ENCODE results near the gene DNMT3A. TPM values are rescaled to one million over a fixed set of nuclear protein-coding genes. Genes with fewer than 3 reads are reported as not detected.

Gene DNMT3A
- total RNA-seq, 8 experiments from 2014 or later, result 3.9 to 42.0 (median 29.9) TPM

DNA sequence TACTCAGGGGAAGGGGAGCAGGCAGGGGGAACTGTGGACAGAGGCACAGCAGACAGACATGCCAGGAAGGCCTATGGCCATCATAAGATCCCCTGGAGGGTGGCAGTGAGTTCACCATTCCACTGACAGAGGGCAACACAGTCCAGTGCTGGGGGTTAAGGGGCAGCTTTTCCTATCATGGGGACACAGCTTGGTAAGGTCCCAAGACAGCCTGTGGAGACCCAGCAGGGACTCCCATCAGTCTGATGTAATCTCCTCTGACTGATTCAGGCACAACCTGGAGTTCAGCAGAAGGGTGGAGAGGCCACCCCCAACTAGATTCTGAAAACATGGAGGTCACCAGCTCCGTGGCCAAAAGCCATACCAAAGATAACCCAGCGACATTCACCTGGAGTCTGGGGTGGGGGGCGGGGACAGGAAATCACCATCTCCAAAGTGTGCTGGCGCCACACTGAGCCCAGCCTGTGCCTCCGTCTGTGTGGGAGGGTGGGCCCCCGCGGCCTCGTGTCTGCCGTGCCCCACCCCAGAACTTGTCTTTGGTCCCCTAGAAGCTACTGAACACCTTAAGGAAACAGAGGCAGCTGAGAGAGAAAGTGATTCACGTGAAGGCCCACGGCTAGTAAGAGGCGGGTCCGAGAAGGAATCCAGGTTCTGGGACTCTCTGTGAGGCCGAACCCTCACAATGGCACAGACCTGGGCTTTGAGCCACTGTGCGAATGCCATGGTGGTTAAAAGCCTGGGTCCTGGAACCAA, 28.6 kb downstream of the DNMT3A start:
- 60 to 93% (median 78%) methylated on average over 1 to 6 of the region's 15 CpGs; no CpG with 5 or more reads in 6 of the 10 experiments for WGBS, 10 experiments

DNA sequence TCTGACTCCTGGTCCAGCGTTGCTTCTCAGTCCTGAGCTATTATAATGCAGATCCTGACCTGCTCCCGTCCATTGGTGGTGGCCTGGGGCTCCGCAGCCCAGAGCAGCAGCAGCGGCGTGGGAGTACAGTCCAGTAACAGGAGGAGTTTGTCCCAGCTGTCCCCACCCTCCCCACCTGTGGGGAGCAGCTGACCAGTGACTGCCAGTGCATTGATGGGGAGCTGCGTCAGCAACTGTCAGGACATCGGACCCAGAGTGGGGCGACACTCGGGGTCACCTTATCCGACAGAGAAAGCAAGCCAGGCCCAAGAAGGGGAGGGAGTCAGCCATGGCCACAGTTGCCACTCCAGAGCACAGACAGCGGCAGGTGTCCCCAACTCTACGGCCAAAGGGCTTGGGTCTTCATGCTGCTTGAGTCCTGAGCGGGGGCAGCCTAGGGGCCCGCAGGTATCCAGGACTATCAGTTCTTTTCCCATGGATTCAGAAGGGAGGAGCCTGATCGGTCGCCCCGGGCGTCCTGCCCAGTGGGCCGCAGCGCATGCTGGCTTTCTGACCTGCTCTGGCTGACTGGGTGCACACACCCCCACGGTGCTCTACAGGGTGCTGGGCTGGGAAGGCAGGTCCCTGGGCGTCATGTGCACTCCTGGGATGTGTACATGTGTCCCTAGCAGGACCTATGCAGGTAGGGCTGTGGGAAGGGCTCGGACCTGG, 29.7 kb downstream of the DNMT3A start:
- Histone ChIP-seq H3K4me1 (replicated peaks in 1 of 2) (peaks cover 31 to 41% of the 10 kb centered on the region in 2 donors), H3K27ac (no peak overlapping the region), H3K4me3 (no peak overlapping the region)
- ATAC-seq (replicated peaks in 6 of 8), result no peak
- in situ Hi-C loops (cut with MboI; ENCODE audit: low pct_unique_long_range_greater_than_20kb in 2 of 9, low sequenced_read_pairs in 9 of 9, unreplicated experiment in 9 of 9), result no loop called here
- 15 to 95% (median 70%) methylated on average over 1 to 4 of the region's 23 CpGs; no CpG with 5 or more reads in 4 of the 10 experiments for whole genome bisulfite sequencing, 10 experiments

More for the DNA sequence above, 28.6 kb downstream of the DNMT3A start:
- in situ Hi-C loops (cut with MboI; ENCODE audit: low pct_unique_long_range_greater_than_20kb in 2 of 9, low sequenced_read_pairs in 9 of 9, unreplicated experiment in 9 of 9), result no loop called here
- H3K4me1 ChIP-seq (replicated peaks in 1 of 2), result peaks cover 29 to 41% of the 10 kb centered on the region in 2 donors
- ATAC-seq (replicated peaks in 6 of 8), result no peak
- peak overlapping the region in 1 of 2 donors; percentile 83 for H3K27ac ChIP-seq
- H3K4me3 ChIP-seq, result no peak overlapping the region

DNA sequence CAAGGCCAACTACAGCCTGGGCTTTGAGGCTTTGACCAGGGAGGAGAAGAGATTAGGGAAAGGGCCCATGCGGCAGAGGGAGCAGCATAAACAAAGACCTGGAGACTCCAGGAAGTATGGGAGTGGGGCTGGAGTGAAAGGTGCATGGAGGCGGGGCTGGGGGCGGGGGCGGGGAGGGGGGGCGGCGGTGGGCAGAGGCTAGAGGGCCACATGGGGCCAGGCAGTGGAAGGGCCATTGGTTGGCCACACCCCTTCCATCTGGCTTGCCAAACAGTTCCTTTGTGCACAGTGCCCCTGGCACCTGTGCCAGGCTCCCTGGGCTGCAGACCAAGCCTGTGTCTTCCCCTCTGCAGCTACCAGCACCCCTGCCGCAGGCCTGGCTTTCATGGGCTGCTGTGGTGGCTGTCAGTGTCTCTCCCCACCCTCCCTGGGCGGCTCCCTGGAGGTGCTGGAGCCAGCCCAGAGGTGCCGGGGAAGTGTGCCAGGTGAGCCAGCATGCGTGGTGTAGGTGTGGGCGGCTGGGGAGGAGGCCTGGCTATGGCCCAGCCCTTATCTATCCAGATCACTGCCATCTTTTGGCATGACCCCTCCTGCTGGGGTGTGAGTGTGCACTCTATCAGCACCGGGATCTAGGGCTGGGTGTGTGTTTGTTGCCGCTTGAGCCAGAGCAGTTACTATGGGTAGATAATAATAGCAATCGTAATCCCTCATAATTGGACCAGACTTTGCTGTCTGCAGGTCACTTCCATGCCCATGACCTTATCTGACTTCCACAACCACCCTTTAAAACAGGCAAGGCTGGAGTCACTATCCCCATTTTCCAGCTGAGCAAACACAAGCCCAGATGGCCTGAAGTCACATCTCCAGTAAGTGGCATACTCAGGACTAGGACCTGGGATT, 30.5 kb downstream of the DNMT3A start:
- in situ Hi-C loops (cut with MboI; ENCODE audit: low pct_unique_long_range_greater_than_20kb in 2 of 9, low sequenced_read_pairs in 9 of 9, unreplicated experiment in 9 of 9), result no loop called here
- peak in 3 of 8 experiments; percentile 2 to 32 (median 3) for ATAC-seq (replicated peaks in 6 of 8)
- 20 to 82% (median 67%) methylated on average over 1 to 3 of the region's 14 CpGs; no CpG with 5 or more reads in 5 of the 10 experiments for WGBS, 10 experiments
- Histone ChIP-seq H3K4me3 (no peak overlapping the region), H3K4me1 (replicated peaks in 1 of 2) (peaks cover 39 to 43% of the 10 kb centered on the region in 2 donors), H3K27ac (no peak overlapping the region)

DNA sequence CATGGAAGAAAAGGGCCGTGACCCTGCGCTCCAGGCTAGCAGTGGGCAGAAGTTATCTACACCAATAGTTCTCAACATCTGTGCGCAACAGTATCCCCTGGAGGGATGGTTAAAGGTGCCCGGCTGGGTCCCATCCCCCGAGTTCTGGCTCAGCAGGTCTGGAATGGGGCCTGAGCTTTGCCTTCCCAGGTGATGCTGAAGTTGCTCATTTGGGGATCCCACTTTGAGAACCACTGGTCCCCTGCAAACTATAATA, 31.1 kb downstream of the DNMT3A start:
- H3K27ac ChIP-seq, result peak overlapping the region in 1 of 2 donors; percentile 21

DNA sequence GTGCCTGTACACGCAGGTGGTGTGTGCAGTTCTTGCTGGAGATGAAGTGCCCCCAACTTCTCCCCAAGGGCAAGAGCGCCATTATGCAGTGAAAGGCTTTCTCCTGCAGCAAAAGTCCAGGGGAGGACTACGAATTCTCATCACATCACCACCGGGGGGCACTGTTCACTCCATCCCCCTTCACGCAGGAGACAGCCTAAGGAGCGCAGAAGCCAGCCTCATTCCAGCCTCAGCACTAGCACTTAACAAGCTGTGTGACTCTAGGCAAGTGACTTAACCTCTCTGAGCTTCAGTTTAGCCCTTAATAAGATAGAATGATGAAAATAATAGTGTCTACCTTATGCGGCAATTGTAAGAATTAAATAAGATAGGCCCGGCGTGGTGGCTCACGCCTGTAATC, 32.3 kb downstream of the DNMT3A start:
- peak in 3 of 8 experiments; percentile 55 to 85 (median 66) for ATAC-seq (replicated peaks in 6 of 8)
- 80 to 100% (median 93%) methylated on average over 2 to 6 of the region's 10 CpGs; no CpG with 5 or more reads in 4 of the 10 experiments for WGBS, 10 experiments

More for the DNA sequence above, 31.1 kb downstream of the DNMT3A start:
- Histone ChIP-seq H3K4me1 (replicated peaks in 1 of 2) (peaks cover 44 to 49% of the 10 kb centered on the region in 2 donors), H3K4me3 (no peak overlapping the region)
- in situ Hi-C loops (cut with MboI; ENCODE audit: low pct_unique_long_range_greater_than_20kb in 2 of 9, low sequenced_read_pairs in 9 of 9, unreplicated experiment in 9 of 9), result no loop called here
- WGBS, 10 experiments, result 90 to 100% methylated on average over 2 to 4 of the region's 5 CpGs; no CpG with 5 or more reads in 8 of the 10 experiments
- ATAC-seq (replicated peaks in 6 of 8), result no peak

DNA sequence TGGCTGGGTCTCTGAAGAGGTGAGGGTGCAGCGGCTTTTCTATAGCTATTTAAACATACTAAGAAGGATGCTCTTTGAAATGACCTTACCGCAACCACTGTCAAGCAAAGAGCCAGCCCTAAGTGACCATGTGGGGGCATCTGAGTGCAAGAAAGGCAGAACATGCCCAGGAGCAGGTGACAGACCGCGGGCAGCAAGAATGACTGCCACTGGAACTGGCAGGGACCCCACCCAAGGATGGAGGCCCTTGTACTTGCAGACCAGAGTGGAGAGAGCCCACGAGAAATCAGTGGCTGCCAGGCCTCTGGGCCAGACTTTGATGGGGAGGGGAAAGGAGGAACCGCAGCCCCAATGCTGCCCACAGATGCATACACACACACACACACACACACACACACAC, 33.1 kb downstream of the DNMT3A start:
- in situ Hi-C loops (cut with MboI; ENCODE audit: low pct_unique_long_range_greater_than_20kb in 2 of 9, low sequenced_read_pairs in 9 of 9, unreplicated experiment in 9 of 9), result no loop called here
- no peak overlapping the region for H3K4me3 ChIP-seq
- peaks cover 31 to 41% of the 10 kb centered on the region in 2 donors for H3K4me1 ChIP-seq (replicated peaks in 1 of 2)
- no peak for ATAC-seq (replicated peaks in 6 of 8)
- 73 to 100% (median 87%) methylated on average over 1 to 3 of the region's 6 CpGs; no CpG with 5 or more reads in 7 of the 10 experiments for WGBS, 10 experiments
- no peak overlapping the region for H3K27ac ChIP-seq

More for the DNA sequence above, 32.3 kb downstream of the DNMT3A start:
- in situ Hi-C loops (cut with MboI; ENCODE audit: low pct_unique_long_range_greater_than_20kb in 2 of 9, low sequenced_read_pairs in 9 of 9, unreplicated experiment in 9 of 9), result no loop called here
- Histone ChIP-seq H3K4me1 (replicated peaks in 1 of 2) (peaks cover 39 to 41% of the 10 kb centered on the region in 2 donors), H3K27ac (no peak overlapping the region), H3K4me3 (no peak overlapping the region)

DNA sequence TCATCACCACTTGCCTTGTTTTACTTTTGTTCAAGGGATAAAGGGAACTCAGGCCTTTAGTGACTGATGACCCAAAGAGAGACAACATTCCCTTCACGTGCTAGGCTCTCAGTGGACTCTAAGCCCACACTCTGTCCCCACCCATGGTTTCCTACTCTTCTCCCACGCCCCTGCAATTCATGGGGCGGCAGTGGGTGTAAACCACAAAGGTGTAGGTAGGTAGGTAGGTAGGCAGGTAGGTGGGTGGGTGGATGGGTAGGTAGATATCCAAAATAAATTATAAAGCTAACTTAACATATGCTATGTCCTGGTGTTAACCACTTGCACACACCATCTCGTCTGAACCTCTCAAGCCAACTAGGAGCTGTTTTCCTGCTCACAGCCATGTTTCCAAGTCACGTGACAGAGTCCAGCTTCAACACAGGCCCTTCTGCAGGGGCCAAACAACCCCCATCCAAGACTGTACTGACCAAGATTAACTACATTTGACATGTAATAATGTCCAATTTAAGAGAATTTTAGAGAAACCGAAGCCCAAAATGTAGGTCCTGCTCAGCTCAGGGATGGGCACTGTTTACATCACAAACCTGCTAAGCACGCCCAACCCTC, 33.7 kb downstream of the DNMT3A start:
- no peak overlapping the region for H3K27ac ChIP-seq
- in situ Hi-C loops (cut with MboI; ENCODE audit: low pct_unique_long_range_greater_than_20kb in 2 of 9, low sequenced_read_pairs in 9 of 9, unreplicated experiment in 9 of 9), result no loop called here
- H3K4me3 ChIP-seq, result no peak overlapping the region
- peaks cover 31 to 46% of the 10 kb centered on the region in 2 donors for H3K4me1 ChIP-seq (replicated peaks in 1 of 2)
- 77 to 100% (median 90%) methylated on average over 1 to 5 of the region's 7 CpGs; no CpG with 5 or more reads in 6 of the 10 experiments for WGBS, 10 experiments
- ATAC-seq (replicated peaks in 6 of 8), result no peak

DNA sequence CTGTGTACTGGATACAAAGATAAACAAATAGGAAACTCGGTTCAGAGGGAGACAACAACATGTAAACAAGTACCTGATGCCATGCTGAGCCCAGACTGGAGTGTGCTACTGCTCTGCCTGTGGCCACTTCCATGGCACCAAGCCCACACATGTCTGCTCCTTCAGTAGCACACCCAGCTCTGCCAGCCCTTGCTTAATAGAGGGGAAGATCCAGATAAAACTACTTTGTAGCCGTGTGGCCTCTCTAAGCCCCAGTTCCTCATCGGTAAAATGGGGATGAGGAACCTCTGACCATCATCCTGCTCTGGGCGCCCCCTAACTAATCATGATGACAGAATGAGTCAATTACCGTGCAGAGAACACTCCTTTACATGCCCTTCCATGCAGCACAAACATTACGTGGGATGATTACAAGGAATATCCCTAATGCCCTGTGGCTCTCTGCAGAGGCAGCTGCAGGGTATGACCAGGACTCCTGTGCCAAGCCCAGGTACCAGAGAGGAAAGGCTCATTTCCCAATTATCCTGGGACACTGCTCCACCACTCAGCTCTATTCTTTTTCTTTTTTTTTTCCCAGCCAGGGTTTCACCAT, 34.9 kb downstream of the DNMT3A start:
- in situ Hi-C loops (cut with MboI; ENCODE audit: low pct_unique_long_range_greater_than_20kb in 2 of 9, low sequenced_read_pairs in 9 of 9, unreplicated experiment in 9 of 9), result no loop called here
- no peak overlapping the region for H3K4me3 ChIP-seq
- no peak for ATAC-seq (replicated peaks in 6 of 8)
- peaks cover 28 to 45% of the 10 kb centered on the region in 2 donors for H3K4me1 ChIP-seq (replicated peaks in 1 of 2)
- H3K27ac ChIP-seq, result no peak overlapping the region
- WGBS, 10 experiments, result 58 to 100% (median 85%) methylated on average over 1 to 6 of the region's 6 CpGs; no CpG with 5 or more reads in 4 of the 10 experiments

DNA sequence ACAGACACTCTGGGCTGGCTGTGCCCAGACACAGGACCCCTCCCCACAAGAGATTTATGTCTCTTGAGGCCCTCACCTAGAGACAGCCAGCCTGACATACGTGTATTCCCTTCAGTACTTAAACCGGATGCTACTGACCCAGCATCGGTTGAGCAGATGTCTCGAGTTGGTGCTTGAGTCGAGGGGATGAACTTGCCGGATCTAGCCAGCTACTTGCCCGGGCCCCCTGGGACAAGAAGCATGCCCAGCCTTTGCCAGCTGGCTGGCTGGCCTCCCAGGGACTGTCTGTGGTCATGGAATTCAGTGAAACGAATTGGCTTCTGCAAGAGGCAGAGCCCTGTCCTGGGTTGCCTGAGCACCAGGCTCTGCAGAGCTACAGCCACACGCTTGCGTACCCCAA, 36.0 kb downstream of the DNMT3A start:
- Histone ChIP-seq H3K4me1 (replicated peaks in 1 of 2) (peaks cover 18 to 40% of the 10 kb centered on the region in 2 donors), H3K27ac (peak overlapping the region; percentile 29 to 34), H3K4me3 (no peak overlapping the region)
- peak in 5 of 8 experiments; percentile 50 to 82 (median 75) for ATAC-seq (replicated peaks in 6 of 8)
- in situ Hi-C loops (cut with MboI; ENCODE audit: low pct_unique_long_range_greater_than_20kb in 2 of 9, low sequenced_read_pairs in 9 of 9, unreplicated experiment in 9 of 9), result no loop called here
- WGBS, 10 experiments, result 42 to 82% (median 58%) methylated on average over 2 to 5 of the region's 10 CpGs; no CpG with 5 or more reads in 7 of the 10 experiments

DNA sequence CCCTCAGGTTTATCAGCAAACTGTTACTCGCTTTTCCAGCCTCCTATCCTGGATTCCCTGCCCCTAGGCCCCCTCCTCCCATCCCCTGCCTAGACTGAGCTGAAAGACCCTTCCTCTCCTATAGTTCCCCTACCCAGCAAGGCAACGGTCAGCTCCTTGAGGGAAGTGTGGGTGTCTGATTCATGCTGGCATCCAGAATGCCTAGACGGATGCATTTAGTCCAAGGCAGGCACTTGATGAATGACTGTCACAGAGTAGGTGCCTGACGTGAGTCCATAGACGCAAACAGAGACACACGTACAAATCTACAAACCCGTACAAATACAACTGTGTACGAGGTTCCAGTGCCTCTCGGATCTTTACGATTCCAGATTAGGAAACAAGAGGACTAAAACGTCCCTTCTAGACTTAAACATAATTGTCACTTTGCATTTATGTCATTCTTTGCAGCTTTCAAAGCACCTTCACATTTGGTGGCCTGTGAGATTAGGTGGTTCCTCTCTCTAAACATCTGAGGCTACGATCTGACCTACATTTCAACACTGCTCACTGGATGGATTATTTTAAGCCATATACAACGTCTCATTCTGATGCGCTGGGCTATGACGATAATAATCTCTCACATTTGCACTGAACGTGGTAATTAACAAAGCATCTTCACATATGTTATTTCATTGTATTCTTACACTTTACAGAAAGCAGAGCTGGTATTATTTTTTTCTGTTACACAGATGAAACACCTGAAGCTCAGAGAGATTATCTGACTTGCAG, 36.7 kb downstream of the DNMT3A start:
- H3K4me3 ChIP-seq, result no peak overlapping the region
- H3K4me1 ChIP-seq (replicated peaks in 1 of 2), result peaks cover 11 to 32% of the 10 kb centered on the region in 2 donors
- no peak overlapping the region for H3K27ac ChIP-seq
- WGBS, 10 experiments, result 76 to 93% (median 87%) methylated on average over 2 to 13 of the region's 16 CpGs; no CpG with 5 or more reads in 1 of the 10 experiments
- no peak for ATAC-seq (replicated peaks in 6 of 8)
- in situ Hi-C loops (cut with MboI; ENCODE audit: low pct_unique_long_range_greater_than_20kb in 2 of 9, low sequenced_read_pairs in 9 of 9, unreplicated experiment in 9 of 9), result no loop called here

DNA sequence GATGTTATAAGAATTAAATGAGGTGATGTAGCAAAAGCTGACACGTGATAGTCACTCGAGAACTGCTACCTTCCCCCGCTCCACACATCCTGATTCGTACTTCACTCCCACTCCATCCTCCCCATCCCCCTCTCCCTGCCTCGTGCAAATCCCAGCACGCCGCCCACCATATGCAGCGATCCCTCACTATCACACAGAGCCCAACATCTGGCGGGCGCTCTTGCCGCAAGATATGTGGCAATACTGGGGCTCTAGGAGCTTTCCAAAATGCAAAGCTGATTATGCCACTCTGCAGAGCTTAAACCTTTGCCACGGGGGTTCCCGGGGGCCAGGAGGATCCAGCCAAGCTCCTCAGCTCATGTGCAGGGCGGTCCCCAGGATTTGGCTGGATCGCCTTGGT, 37.4 kb downstream of the DNMT3A start:
- no peak overlapping the region for H3K4me3 ChIP-seq
- WGBS, 10 experiments, result 33 to 92% (median 69%) methylated on average over 1 to 9 of the region's 15 CpGs; no CpG with 5 or more reads in 4 of the 10 experiments
- in situ Hi-C loops (cut with MboI; ENCODE audit: low pct_unique_long_range_greater_than_20kb in 2 of 9, low sequenced_read_pairs in 9 of 9, unreplicated experiment in 9 of 9), result no loop called here
- H3K4me1 ChIP-seq (replicated peaks in 1 of 2), result peaks cover 9 to 31% of the 10 kb centered on the region in 2 donors
- no peak for ATAC-seq (replicated peaks in 6 of 8)
- H3K27ac ChIP-seq, result no peak overlapping the region

Measured in motor neuron (in vitro differentiated cells).